Breast epithelium (tissue), 4 donors: Measurements from ENCODE around the gene KATNA1. TPM values are rescaled to one million over a fixed set of nuclear protein-coding genes. Genes with fewer than 3 reads are reported as not detected.

Experiments
- DNase-seq, 2 donors: peaks; one replicate each; pipeline ENCODE4 v3.0.0-alpha.2; 2019; ENCODE audit warnings: low spot score in 2 of 2
- H3K27ac ChIP-seq, 2 donors: fragments of 200-600 bp; sonication (generic) in 1 of 2; one replicate each; pipeline ENCODE4 v1.5.1; 2016 to 2019; ENCODE audit warnings: mild to moderate bottlenecking in 1 of 2
- H3K27me3 ChIP-seq, 2 donors: fragments of 200-600 bp; sonication (generic) in 1 of 2; one replicate each; pipeline versions ENCODE4 v1.5.1 to v1.6.0; 2017 to 2019; ENCODE audit warnings: control low read depth in 1 of 2, mild to moderate bottlenecking in 1 of 2
- H3K36me3 ChIP-seq: fragments of 200-600 bp; one replicate; pipeline ENCODE4 v1.5.1; 2019
- H3K4me1 ChIP-seq, 2 donors: fragments of 200-600 bp; sonication (generic); one replicate each; pipeline ENCODE4 v1.5.1; 2016 to 2019; ENCODE audit warnings: control low read depth in 1 of 2
- H3K4me3 ChIP-seq, 3 donors: fragments of 200-600 bp; sonication (generic); 1 replicate in 2 of 3; 2 replicates in 1 of 3; pipeline ENCODE4 v1.5.1; 2016 to 2019; ENCODE audit warnings: mild to moderate bottlenecking in 3 of 3, moderate library complexity in 2 of 3
- H3K9me3 ChIP-seq, 2 donors: fragments of 200-600 bp; sonication (generic) in 1 of 2; one replicate each; pipeline ENCODE4 v1.5.1; 2016 to 2019; ENCODE audit warnings: control low read depth in 1 of 2
- CTCF ChIP-seq, 3 donors: fragments of 450-650 bp; IDR thresholded peaks; one replicate each; pipeline ENCODE4 v1.5.1; 2016 to 2017; ENCODE audit warnings: antibody characterized with exemption in 3 of 3, mild to moderate bottlenecking in 3 of 3, moderate library complexity in 3 of 3
- POLR2A ChIP-seq: fragments of 450-650 bp; IDR thresholded peaks from one replicate; pipeline ENCODE4 v1.6.1; 2016; ENCODE audit warnings: antibody characterized with exemption, mild to moderate bottlenecking, moderate library complexity
- POLR2AphosphoS5 ChIP-seq, 3 donors: sonication (generic); formaldehyde crosslinking; IDR thresholded peaks; one replicate each; pipeline ENCODE4 v1.6.1; 2017; ENCODE audit warnings: antibody characterized with exemption in 3 of 3
- intact Hi-C: fragments of 100-400 bp; cut with DNase I; formaldehyde crosslinking; loops from one replicate; pipeline ENCODE4 v1.15.1; 2023; ENCODE audit warnings: low total_unique reads
- total RNA-seq, 3 donors: library from RNA; depleted of rRNA; stranded (reverse); fragments of >200 nt; gene quantifications; one replicate each; pipeline ENCODE4 v1.1.0, GENCODE V29; 2016

Gene KATNA1
- total RNA-seq, 3 donors from 2014 or later, result 20.1 to 24.9 (median 21.1) TPM

GRCh38 chr6:149636124-149636523, 12.4 kb downstream of the KATNA1 start:
- Histone ChIP-seq H3K4me3 (no peak overlapping the region), H3K27ac (no peak overlapping the region), H3K36me3 (no peaks in the 10 kb centered on the region), H3K4me1 (no peaks in the 10 kb centered on the region), H3K9me3 (no peaks in the 10 kb centered on the region), H3K27me3 (no peaks in the 10 kb centered on the region)
- no peak for DNase-seq
- TF ChIP-seq POLR2AphosphoS5 (IDR thresholded peaks at IDR 0.05) (no peak), CTCF (IDR thresholded peaks at IDR 0.05) (no peak), POLR2A (no peak)
- intact Hi-C loops, result no loop called here

- Histone ChIP-seq H3K27ac (no peak overlapping the region), H3K4me3 (no peak overlapping the region), H3K4me1 (no peaks in the 10 kb centered on the region), H3K36me3 (no peaks in the 10 kb centered on the region), H3K27me3 (no peaks in the 10 kb centered on the region), H3K9me3 (no peaks in the 10 kb centered on the region)
- intact Hi-C loops, result no loop called here
- no peak for DNase-seq
- TF ChIP-seq POLR2AphosphoS5 (IDR thresholded peaks at IDR 0.05) (no peak), POLR2A (no peak), CTCF (IDR thresholded peaks at IDR 0.05) (no peak)
Observed at GRCh38 chr6:149634315-149634714, 14.2 kb downstream of the KATNA1 start.

- Histone ChIP-seq H3K27me3 (no peaks in the 10 kb centered on the region), H3K4me1 (no peaks in the 10 kb centered on the region), H3K4me3 (no peak overlapping the region), H3K36me3 (no peaks in the 10 kb centered on the region), H3K27ac (no peak overlapping the region), H3K9me3 (no peaks in the 10 kb centered on the region)
- intact Hi-C loops, result no loop called here
- no peak for DNase-seq
- no peak for TF ChIP-seq POLR2A
- TF ChIP-seq POLR2AphosphoS5 (IDR thresholded peaks at IDR 0.05), result no peak
- TF ChIP-seq CTCF (IDR thresholded peaks at IDR 0.05), result no peak
Observed at GRCh38 chr6:149628875-149629510, 19.5 kb downstream of the KATNA1 start.

GRCh38 chr6:149627672-149628071, 20.8 kb downstream of the KATNA1 start:
- TF ChIP-seq CTCF (IDR thresholded peaks at IDR 0.05) (no peak), POLR2AphosphoS5 (IDR thresholded peaks at IDR 0.05) (no peak), POLR2A (no peak)
- intact Hi-C loops, result no loop called here
- Histone ChIP-seq H3K4me1 (no peaks in the 10 kb centered on the region), H3K27me3 (no peaks in the 10 kb centered on the region), H3K27ac (no peak overlapping the region), H3K36me3 (no peaks in the 10 kb centered on the region), H3K4me3 (no peak overlapping the region), H3K9me3 (no peaks in the 10 kb centered on the region)
- DNase-seq, result no peak

- intact Hi-C loops, result no loop called here
- peaks cover 0 to 8% of the 10 kb centered on the region in 2 donors for H3K9me3 ChIP-seq
- DNase-seq, result no peak
- no peak overlapping the region for H3K4me3 ChIP-seq
- H3K36me3 ChIP-seq, result no peaks in the 10 kb centered on the region
- TF ChIP-seq POLR2A (no peak), POLR2AphosphoS5 (IDR thresholded peaks at IDR 0.05) (no peak), CTCF (IDR thresholded peaks at IDR 0.05) (no peak)
- no peak overlapping the region for H3K27ac ChIP-seq
- no peaks in the 10 kb centered on the region for H3K4me1 ChIP-seq
- H3K27me3 ChIP-seq, result no peaks in the 10 kb centered on the region
Observed at GRCh38 chr6:149615805-149616204, 32.7 kb downstream of the KATNA1 start.
